ENCODE measurements around the gene DCC.

GRCh38 chr18:53139746-53140500 lies 799.9 kb downstream of the DCC start:
- TF ChIP-seq, protein P1, sequence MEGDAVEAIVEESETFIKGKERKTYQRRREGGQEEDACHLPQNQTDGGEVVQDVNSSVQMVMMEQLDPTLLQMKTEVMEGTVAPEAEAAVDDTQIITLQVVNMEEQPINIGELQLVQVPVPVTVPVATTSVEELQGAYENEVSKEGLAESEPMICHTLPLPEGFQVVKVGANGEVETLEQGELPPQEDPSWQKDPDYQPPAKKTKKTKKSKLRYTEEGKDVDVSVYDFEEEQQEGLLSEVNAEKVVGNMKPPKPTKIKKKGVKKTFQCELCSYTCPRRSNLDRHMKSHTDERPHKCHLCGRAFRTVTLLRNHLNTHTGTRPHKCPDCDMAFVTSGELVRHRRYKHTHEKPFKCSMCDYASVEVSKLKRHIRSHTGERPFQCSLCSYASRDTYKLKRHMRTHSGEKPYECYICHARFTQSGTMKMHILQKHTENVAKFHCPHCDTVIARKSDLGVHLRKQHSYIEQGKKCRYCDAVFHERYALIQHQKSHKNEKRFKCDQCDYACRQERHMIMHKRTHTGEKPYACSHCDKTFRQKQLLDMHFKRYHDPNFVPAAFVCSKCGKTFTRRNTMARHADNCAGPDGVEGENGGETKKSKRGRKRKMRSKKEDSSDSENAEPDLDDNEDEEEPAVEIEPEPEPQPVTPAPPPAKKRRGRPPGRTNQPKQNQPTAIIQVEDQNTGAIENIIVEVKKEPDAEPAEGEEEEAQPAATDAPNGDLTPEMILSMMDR (IDR thresholded peaks at IDR 0.05; ENCODE audit: control extremely low read depth in 1 of 3, insufficient read depth in 1 of 3, low read depth in 1 of 3, low read length in 3 of 3): no peak
- TF ChIP-seq SIN3A (conservative IDR thresholded peaks at IDR 0.05 in 1 of 2, IDR thresholded peaks at IDR 0.05 in 1 of 2; ENCODE audit: low read depth in 1 of 2, low read length in 2 of 2): no peak
- TF ChIP-seq TAF1 (IDR thresholded peaks at IDR 0.05; ENCODE audit: low read depth, low read length): no peak
- no peak for TF ChIP-seq POLR2AphosphoS5 (IDR thresholded peaks at IDR 0.05; ENCODE audit: low read depth, low read length)
- no peak for TF ChIP-seq POLR2A (IDR thresholded peaks at IDR 0.05; ENCODE audit: control extremely low read depth in 1 of 2, low read depth in 2 of 2, low read length in 2 of 2)
- no peak for TF ChIP-seq EZH2 (IDR thresholded peaks at IDR 0.05; ENCODE audit: low read depth, low read length, severe bottlenecking)
- TF ChIP-seq KDM5A (IDR thresholded peaks at IDR 0.05; ENCODE audit: low read length): no peak
- no peak for TF ChIP-seq SRF (IDR thresholded peaks at IDR 0.05; ENCODE audit: low read depth, low read length)
- no peak for TF ChIP-seq PHF8 (conservative IDR thresholded peaks at IDR 0.05; ENCODE audit: low read depth, low read length)
- no peak for TF ChIP-seq EP300 (IDR thresholded peaks at IDR 0.05; ENCODE audit: borderline replicate concordance in 1 of 2, low read depth in 2 of 2, low read length in 2 of 2)
- no peak for TF ChIP-seq RAD21 (IDR thresholded peaks at IDR 0.05 in 1 of 2, conservative IDR thresholded peaks at IDR 0.05 in 1 of 2; ENCODE audit: low read depth in 2 of 2, low read length in 2 of 2)
- no peak for TF ChIP-seq ATF2 (IDR thresholded peaks at IDR 0.05; ENCODE audit: low read length)
- no peak for TF ChIP-seq CEBPB (IDR thresholded peaks at IDR 0.05; ENCODE audit: low read depth, low read length)
- no peak for TF ChIP-seq CREB1 (IDR thresholded peaks at IDR 0.05)

All from H1 (cell line).